Left ventricle myocardium inferior (tissue), 1 donor: Measurements from ENCODE around the gene EEFSEC. TPM values are rescaled to one million over a fixed set of nuclear protein-coding genes. Genes with fewer than 3 reads are reported as not detected.

Source experiments
- DNase-seq: peaks from one replicate; pipeline ENCODE4 v3.0.0-alpha.2; 2020
- H3K27ac ChIP-seq: fragments of 200-600 bp; replicated peaks from 2 replicates; pipeline ENCODE4 v1.8.0; 2021
- H3K27me3 ChIP-seq: fragments of 200-600 bp; 2 replicates; pipeline ENCODE4 v1.8.0; 2021; ENCODE audit warnings: low read depth
- H3K36me3 ChIP-seq: fragments of 200-600 bp; 2 replicates; pipeline ENCODE4 v1.8.0; 2021
- H3K4me1 ChIP-seq: fragments of 200-600 bp; 2 replicates; pipeline ENCODE4 v1.8.0; 2021
- H3K4me3 ChIP-seq: fragments of 200-600 bp; 2 replicates; pipeline ENCODE4 v1.8.0; 2021; ENCODE audit warnings: mild to moderate bottlenecking, moderate library complexity
- H3K9me3 ChIP-seq: fragments of 200-600 bp; replicated peaks from 2 replicates; pipeline ENCODE4 v1.8.0; 2021
- CTCF ChIP-seq: fragments of 200-600 bp; IDR thresholded peaks from 2 replicates; pipeline ENCODE4 v1.8.0; 2021; ENCODE audit warnings: antibody characterized with exemption, mild to moderate bottlenecking, borderline replicate concordance
- intact Hi-C: fragments of 100-400 bp; cut with micrococcal nuclease; formaldehyde crosslinking; loops from one replicate; pipeline ENCODE4 v1.11.0; 2022
- total RNA-seq: library from RNA; stranded (reverse); fragmentation: NEBNext Ultra II Directional; extraction: Animal tissue kit (Norgen Biotek cat#: 25700); gene quantifications from one replicate; pipeline ENCODE4 v1.2.1, GENCODE V29; 2021
- donor health status: DM: no; HTN: yes; CAD: no; lungs with severe emphysema.

Gene EEFSEC
- total RNA-seq, 1 donor from 2014 or later: 23.7 TPM

- Histone ChIP-seq H3K9me3 (no peaks in the 10 kb centered on the region), H3K4me1 (peaks cover 71% of the 10 kb centered on the region), H3K4me3 (no peak overlapping the region), H3K27ac (peak overlapping the region; percentile 87), H3K27me3 (no peaks in the 10 kb centered on the region), H3K36me3 (no peaks in the 10 kb centered on the region)
- TF ChIP-seq CTCF: no peak
- intact Hi-C loops: no loop called here
- no peak for DNase-seq
Measured at GRCh38 chr3:128297401-128298138, 144.3 kb downstream of the EEFSEC start.

- no peak for DNase-seq
- intact Hi-C loops: no loop called here
- no peak overlapping the region for H3K27ac ChIP-seq
- H3K27me3 ChIP-seq: no peaks in the 10 kb centered on the region
- no peaks in the 10 kb centered on the region for H3K36me3 ChIP-seq
- TF ChIP-seq CTCF: no peak
- no peak overlapping the region for H3K4me3 ChIP-seq
- peaks cover 39% of the 10 kb centered on the region for H3K4me1 ChIP-seq
- H3K9me3 ChIP-seq: no peaks in the 10 kb centered on the region
Measured at GRCh38 chr3:128301186-128302023, 148.1 kb downstream of the EEFSEC start.

GRCh38 chr3:128306481-128306880 is 153.2 kb downstream of the EEFSEC start:
- intact Hi-C loops: no loop called here
- DNase-seq: no peak
- H3K4me1 ChIP-seq: peaks cover 36% of the 10 kb centered on the region
- H3K36me3 ChIP-seq: no peaks in the 10 kb centered on the region
- no peaks in the 10 kb centered on the region for H3K27me3 ChIP-seq
- H3K27ac ChIP-seq: no peak overlapping the region
- H3K9me3 ChIP-seq: no peaks in the 10 kb centered on the region
- TF ChIP-seq CTCF: no peak
- H3K4me3 ChIP-seq: no peak overlapping the region

- Histone ChIP-seq H3K9me3 (no peaks in the 10 kb centered on the region), H3K27ac (no peak overlapping the region), H3K27me3 (no peaks in the 10 kb centered on the region), H3K4me1 (peaks cover 41% of the 10 kb centered on the region), H3K36me3 (no peaks in the 10 kb centered on the region), H3K4me3 (no peak overlapping the region)
- no peak for DNase-seq
- intact Hi-C loops: no loop called here
- TF ChIP-seq CTCF: peak; percentile 42
Measured at GRCh38 chr3:128307029-128307633, 153.8 kb downstream of the EEFSEC start.

GRCh38 chr3:128307781-128308469 is 154.6 kb downstream of the EEFSEC start:
- Histone ChIP-seq H3K4me3 (no peak overlapping the region), H3K27me3 (no peaks in the 10 kb centered on the region), H3K27ac (peak overlapping the region; percentile 76), H3K4me1 (peaks cover 46% of the 10 kb centered on the region), H3K36me3 (no peaks in the 10 kb centered on the region), H3K9me3 (no peaks in the 10 kb centered on the region)
- DNase-seq: no peak
- intact Hi-C loops: no loop called here
- no peak for TF ChIP-seq CTCF
